ENCODE measurements around the gene LIMK2.
"Not testable (repeated sequence)": the region's sequence is repeated elsewhere in the genome, so short reads cannot be mapped to it uniquely, and the experiment has no call there.

Gene LIMK2

GRCh38 chr22:31212783-31213629, 908 bp downstream of the LIMK2 start:
- no peak for DNase-seq

GRCh38 chr22:31215018-31215535, 3.0 kb downstream of the LIMK2 start:
- DNase-seq, result no peak

- DNase-seq, result no peak
Observed at GRCh38 chr22:31218565-31219262, 6.6 kb downstream of the LIMK2 start.

- no peak for DNase-seq
Observed at GRCh38 chr22:31221084-31221483, 9.0 kb downstream of the LIMK2 start.

- DNase-seq, result no peak
Observed at GRCh38 chr22:31222736-31223135, 10.6 kb downstream of the LIMK2 start.

- no peak for DNase-seq
Observed at GRCh38 chr22:31223786-31224191, 11.7 kb downstream of the LIMK2 start.

- not testable (repeated sequence) for DNase-seq
Observed at GRCh38 chr22:31224691-31225090, 12.6 kb downstream of the LIMK2 start.

- no peak for DNase-seq
Observed at GRCh38 chr22:31227186-31227585, 15.1 kb downstream of the LIMK2 start.

- peak; percentile 37 for DNase-seq
Observed at GRCh38 chr22:31229402-31230079, 17.4 kb downstream of the LIMK2 start.

GRCh38 chr22:31230155-31230870, 18.2 kb downstream of the LIMK2 start:
- no peak for DNase-seq

- peak; percentile 54 for DNase-seq
Observed at GRCh38 chr22:31230871-31231621, 18.9 kb downstream of the LIMK2 start.

- DNase-seq, result no peak
Observed at GRCh38 chr22:31233001-31233400, 20.9 kb downstream of the LIMK2 start.

GRCh38 chr22:31235081-31235480, 23.0 kb downstream of the LIMK2 start:
- no peak for DNase-seq

- not testable (repeated sequence) for DNase-seq
Observed at GRCh38 chr22:31236044-31236443, 23.9 kb downstream of the LIMK2 start.

- DNase-seq, result no peak
Observed at GRCh38 chr22:31238057-31238456, 26.0 kb downstream of the LIMK2 start.

- peak; percentile 48 for DNase-seq
Observed at GRCh38 chr22:31239771-31240370, 27.8 kb downstream of the LIMK2 start.

GRCh38 chr22:31241200-31241599, 29.1 kb downstream of the LIMK2 start:
- DNase-seq, result no peak

- peak; percentile 71 for DNase-seq
Observed at GRCh38 chr22:31241936-31242335, 29.8 kb downstream of the LIMK2 start.

GRCh38 chr22:31243339-31244045, 31.4 kb downstream of the LIMK2 start:
- DNase-seq, result no peak
